ENCODE results near the gene XG.

DNA sequence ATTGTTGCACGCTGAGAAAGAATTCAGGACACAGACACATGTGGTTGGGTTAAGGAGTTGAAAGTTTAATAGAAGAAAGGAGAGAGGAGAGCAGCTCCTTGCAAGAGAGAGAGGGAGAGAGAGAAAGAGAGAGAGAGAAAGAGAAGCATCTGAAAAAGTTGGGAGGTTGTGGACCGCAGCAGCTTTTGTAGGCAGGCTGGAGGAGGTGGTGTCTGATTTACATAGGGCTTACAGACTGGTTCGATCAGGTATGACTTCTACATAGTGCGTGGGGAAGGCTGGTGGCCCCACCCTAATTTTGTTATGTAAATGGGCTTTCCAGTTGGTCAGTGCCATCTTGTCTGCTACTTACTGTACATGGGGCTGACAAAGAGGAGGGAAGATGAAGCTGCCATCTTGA, 49.4 kb downstream of the XG start:
- TF ChIP-seq, protein P1, sequence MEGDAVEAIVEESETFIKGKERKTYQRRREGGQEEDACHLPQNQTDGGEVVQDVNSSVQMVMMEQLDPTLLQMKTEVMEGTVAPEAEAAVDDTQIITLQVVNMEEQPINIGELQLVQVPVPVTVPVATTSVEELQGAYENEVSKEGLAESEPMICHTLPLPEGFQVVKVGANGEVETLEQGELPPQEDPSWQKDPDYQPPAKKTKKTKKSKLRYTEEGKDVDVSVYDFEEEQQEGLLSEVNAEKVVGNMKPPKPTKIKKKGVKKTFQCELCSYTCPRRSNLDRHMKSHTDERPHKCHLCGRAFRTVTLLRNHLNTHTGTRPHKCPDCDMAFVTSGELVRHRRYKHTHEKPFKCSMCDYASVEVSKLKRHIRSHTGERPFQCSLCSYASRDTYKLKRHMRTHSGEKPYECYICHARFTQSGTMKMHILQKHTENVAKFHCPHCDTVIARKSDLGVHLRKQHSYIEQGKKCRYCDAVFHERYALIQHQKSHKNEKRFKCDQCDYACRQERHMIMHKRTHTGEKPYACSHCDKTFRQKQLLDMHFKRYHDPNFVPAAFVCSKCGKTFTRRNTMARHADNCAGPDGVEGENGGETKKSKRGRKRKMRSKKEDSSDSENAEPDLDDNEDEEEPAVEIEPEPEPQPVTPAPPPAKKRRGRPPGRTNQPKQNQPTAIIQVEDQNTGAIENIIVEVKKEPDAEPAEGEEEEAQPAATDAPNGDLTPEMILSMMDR (IDR thresholded peaks at IDR 0.05; ENCODE audit: low read length) = no peak
- no peak for TF ChIP-seq EZH2phosphoT487 (IDR thresholded peaks at IDR 0.05; ENCODE audit: low read length)
